Glutamatergic neuron (in vitro differentiated cells): ENCODE data around the gene SLX9. TPM values are rescaled to one million over a fixed set of nuclear protein-coding genes. Genes with fewer than 3 reads are reported as not detected.

ENCODE experiments used
- DNase-seq: peaks from one replicate; pipeline ENCODE4 v3.0.0; 2022
- H3K27ac Mint-ChIP-seq: one replicate; pipeline ENCODE4 v1.8.0; 2020; ENCODE audit warnings: mild to moderate bottlenecking, mixed read lengths, inconsistent platforms; ENCODE audit not compliant: unreplicated experiment
- H3K27me3 Mint-ChIP-seq: one replicate; pipeline ENCODE4 v1.8.0; 2020; ENCODE audit warnings: mild to moderate bottlenecking, moderate library complexity, mixed read lengths, inconsistent platforms; ENCODE audit not compliant: unreplicated experiment
- H3K36me3 Mint-ChIP-seq: one replicate; pipeline ENCODE4 v1.8.0; 2020; ENCODE audit warnings: mild to moderate bottlenecking, mixed read lengths, inconsistent platforms; ENCODE audit not compliant: unreplicated experiment
- H3K4me1 Mint-ChIP-seq: one replicate; pipeline ENCODE4 v1.8.0; 2020; ENCODE audit warnings: mild to moderate bottlenecking, low read depth, mixed read lengths, inconsistent platforms; ENCODE audit not compliant: unreplicated experiment
- H3K4me3 Mint-ChIP-seq: one replicate; pipeline ENCODE4 v1.8.0; 2020; ENCODE audit warnings: mild to moderate bottlenecking, mixed read lengths, inconsistent platforms; ENCODE audit not compliant: unreplicated experiment
- H3K9me3 Mint-ChIP-seq: one replicate; pipeline ENCODE4 v1.8.0; 2020; ENCODE audit warnings: mild to moderate bottlenecking, moderate library complexity, mixed read lengths, inconsistent platforms; ENCODE audit not compliant: unreplicated experiment
- CTCF ChIP-seq: fragments of 200-600 bp; sonication (generic); IDR thresholded peaks from one replicate; pipeline ENCODE4 v1.5.0; 2021; ENCODE audit not compliant: partially characterized antibody, unreplicated experiment
- total RNA-seq: library from RNA; stranded (reverse); fragmentation: NEBNext Ultra II Directional; extraction: Animal tissue kit (Norgen Biotek cat#: 25700); gene quantifications from one replicate; pipeline ENCODE4 v1.2.1, GENCODE V29; 2021; ENCODE audit not compliant: unreplicated experiment

The SLX9 gene
- total RNA-seq, 1 donor from 2014 or later = 30.7 TPM

GRCh38 chr21:44943686-44944550 lies 4.1 kb downstream of the SLX9 start:
- no peak for DNase-seq
- no peak overlapping the region for H3K4me3 Mint-ChIP-seq
- no peaks in the 10 kb centered on the region for H3K36me3 Mint-ChIP-seq
- no peak for TF ChIP-seq CTCF
- no peak overlapping the region for H3K27ac Mint-ChIP-seq
- H3K27me3 Mint-ChIP-seq = peaks cover 12% of the 10 kb centered on the region
- peaks cover 8% of the 10 kb centered on the region for H3K9me3 Mint-ChIP-seq
- H3K4me1 Mint-ChIP-seq = peaks cover 15% of the 10 kb centered on the region

GRCh38 chr21:44944596-44944995 lies 4.8 kb downstream of the SLX9 start:
- peaks cover 14% of the 10 kb centered on the region for H3K4me1 Mint-ChIP-seq
- no peak overlapping the region for H3K4me3 Mint-ChIP-seq
- no peaks in the 10 kb centered on the region for H3K36me3 Mint-ChIP-seq

GRCh38 chr21:44946254-44947041 lies 6.6 kb downstream of the SLX9 start:
- no peak overlapping the region for H3K27ac Mint-ChIP-seq
- H3K9me3 Mint-ChIP-seq = no peaks in the 10 kb centered on the region
- no peaks in the 10 kb centered on the region for H3K36me3 Mint-ChIP-seq
- DNase-seq = no peak
- H3K27me3 Mint-ChIP-seq = peaks cover 3% of the 10 kb centered on the region
- H3K4me3 Mint-ChIP-seq = no peak overlapping the region
- H3K4me1 Mint-ChIP-seq = peaks cover 4% of the 10 kb centered on the region
- TF ChIP-seq CTCF = no peak

More at GRCh38 chr21:44944596-44944995, 4.8 kb downstream of the SLX9 start:
- H3K9me3 Mint-ChIP-seq = peaks cover 5% of the 10 kb centered on the region
- peaks cover 8% of the 10 kb centered on the region for H3K27me3 Mint-ChIP-seq
- H3K27ac Mint-ChIP-seq = no peak overlapping the region
- no peak for DNase-seq
- TF ChIP-seq CTCF = no peak

- DNase-seq = peak; percentile 16
- Mint-ChIP-seq H3K36me3 (no peaks in the 10 kb centered on the region), H3K27me3 (peaks cover 5% of the 10 kb centered on the region), H3K4me3 (no peak overlapping the region), H3K4me1 (no peaks in the 10 kb centered on the region), H3K27ac (no peak overlapping the region), H3K9me3 (no peaks in the 10 kb centered on the region)
- no peak for TF ChIP-seq CTCF
Measured at GRCh38 chr21:44947111-44947929, 7.5 kb downstream of the SLX9 start.
